Activated CD8-positive, alpha-beta memory T cell treated with anti-CD3 and anti-CD28 coated beads, Interleukin-2, amount 50 U/mL, for 48 hours (primary cell): ENCODE data around the gene MXD3.
"Not testable (repeated sequence)": the region's sequence is repeated elsewhere in the genome, so short reads cannot be mapped to it uniquely, and the experiment has no call there.

ENCODE experiments used
- DNase-seq: peaks from one replicate; pipeline ENCODE4 v3.0.0-alpha.2; 2020

MXD3 gene

GRCh38 chr5:177311723-177312648 is at the start of gene MXD3:
TSS of gene MXD3 (minus strand) at chr5:177311898. CDS start at chr5:177311830, 68 bp downstream.
- DNase-seq, result peak; percentile 98

GRCh38 chr5:177360740-177361139 is 49.0 kb upstream of the MXD3 start:
- DNase-seq, result not testable (repeated sequence)

- DNase-seq, result no peak
These were observed 48.2 kb upstream of the MXD3 start for GRCh38 chr5:177359860-177360259.

GRCh38 chr5:177359451-177359851 is 47.8 kb upstream of the MXD3 start:
- DNase-seq, result no peak

- DNase-seq, result no peak
These were observed 46.7 kb upstream of the MXD3 start for GRCh38 chr5:177358370-177358819.

- DNase-seq, result peak; percentile 73
These were observed 46.0 kb upstream of the MXD3 start, which contains the start of gene RGS14 for GRCh38 chr5:177357459-177358351. TSS of gene RGS14 (plus strand) at chr5:177357924. CDS start at chr5:177358025, 101 bp downstream.

- DNase-seq, result no peak
These were observed 45.4 kb upstream of the MXD3 start for GRCh38 chr5:177357146-177357458.

GRCh38 chr5:177356746-177357145 is 45.0 kb upstream of the MXD3 start:
- DNase-seq, result no peak

- no peak for DNase-seq
These were observed 44.1 kb upstream of the MXD3 start for GRCh38 chr5:177355868-177356168.

GRCh38 chr5:177355162-177355867 is 43.6 kb upstream of the MXD3 start:
- no peak for DNase-seq

- DNase-seq, result no peak
These were observed 43.0 kb upstream of the MXD3 start for GRCh38 chr5:177354711-177355110.

GRCh38 chr5:177354256-177354655 is 42.6 kb upstream of the MXD3 start:
- no peak for DNase-seq

GRCh38 chr5:177353093-177353492 is 41.4 kb upstream of the MXD3 start:
- DNase-seq, result no peak

- DNase-seq, result peak; percentile 92
These were observed 40.0 kb upstream of the MXD3 start, which contains the start of gene LMAN2 for GRCh38 chr5:177351392-177352329. TSS of gene LMAN2 (minus strand) at chr5:177351668. CDS start at chr5:177351647, 21 bp downstream.

GRCh38 chr5:177350776-177351391 is 39.2 kb upstream of the MXD3 start:
- DNase-seq, result no peak

GRCh38 chr5:177349762-177350161 is 38.1 kb upstream of the MXD3 start:
- no peak for DNase-seq

GRCh38 chr5:177349362-177349647 is 37.6 kb upstream of the MXD3 start:
- DNase-seq, result no peak

- DNase-seq, result no peak
These were observed 36.0 kb upstream of the MXD3 start for GRCh38 chr5:177347699-177348098.

GRCh38 chr5:177346820-177347219 is 35.1 kb upstream of the MXD3 start:
- DNase-seq, result no peak

GRCh38 chr5:177344891-177345290 is 33.2 kb upstream of the MXD3 start:
- DNase-seq, result no peak

- no peak for DNase-seq
These were observed 32.1 kb upstream of the MXD3 start for GRCh38 chr5:177343777-177344176.

GRCh38 chr5:177343000-177343399 is 31.3 kb upstream of the MXD3 start:
- DNase-seq, result not testable (repeated sequence)
